Erythroblast (primary cell): ENCODE measurements around the gene HUNK.

Experiments
- DNase-seq, 2 experiments: peaks; one replicate each; lab custom pipeline; 2025; lab: John Stamatoyannopoulos, UW
- GATA1 ChIP-seq: IDR thresholded peaks from 2 replicates; pipeline ENCODE4 v1.6.1; 2011; ENCODE audit warnings: low read depth, mild to moderate bottlenecking, control low read depth, low read length, moderate library complexity
- POLR2A ChIP-seq: IDR thresholded peaks from 2 replicates; pipeline ENCODE4 v1.6.1; 2011; ENCODE audit warnings: mild to moderate bottlenecking, low read length

Gene HUNK

DNA sequence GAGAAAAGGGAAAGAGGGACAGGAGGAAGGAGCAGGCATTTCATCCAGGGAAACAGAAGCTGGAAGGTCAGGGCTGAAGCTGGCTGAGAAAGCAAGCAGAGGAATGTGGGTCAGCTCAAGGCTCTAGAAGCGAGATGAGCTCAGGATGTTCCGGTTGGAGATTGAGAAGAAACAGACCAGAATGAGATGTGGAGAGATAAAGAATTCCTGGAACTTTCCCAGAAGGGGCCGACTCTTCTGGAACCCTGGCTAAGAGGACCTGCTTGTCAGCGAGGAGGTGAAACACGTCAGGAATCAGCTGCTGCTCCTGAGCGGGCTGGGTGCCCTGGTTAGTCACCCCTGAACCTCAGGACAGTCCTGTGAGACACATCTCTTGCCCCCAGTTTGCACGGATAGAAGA lies 75.9 kb downstream of the HUNK start:
- TF ChIP-seq GATA1 (no peak), POLR2A (no peak)

DNA sequence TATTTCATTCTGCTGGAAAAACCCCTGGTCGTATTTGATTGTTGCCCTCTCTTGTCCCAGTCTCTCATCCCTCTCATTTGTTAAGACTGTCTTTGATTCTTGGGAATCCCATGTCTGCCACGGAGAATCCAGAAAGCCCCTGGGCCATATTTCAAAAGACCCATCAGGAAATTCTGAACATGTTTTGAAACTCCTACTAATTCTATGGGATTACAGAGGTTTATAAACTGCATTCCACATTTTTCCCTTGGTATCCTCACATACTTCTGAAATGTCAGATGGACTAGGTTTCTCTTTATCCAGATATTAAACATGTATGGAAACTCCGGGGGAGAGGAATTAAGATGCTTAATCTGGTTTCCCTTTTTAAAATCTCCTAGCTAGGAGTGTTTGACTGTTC lies 80.0 kb downstream of the HUNK start:
- no peak for DNase-seq
- no peak for TF ChIP-seq GATA1
- TF ChIP-seq POLR2A = no peak

More for the DNA sequence above, 75.9 kb downstream of the HUNK start:
- no peak for DNase-seq

DNA sequence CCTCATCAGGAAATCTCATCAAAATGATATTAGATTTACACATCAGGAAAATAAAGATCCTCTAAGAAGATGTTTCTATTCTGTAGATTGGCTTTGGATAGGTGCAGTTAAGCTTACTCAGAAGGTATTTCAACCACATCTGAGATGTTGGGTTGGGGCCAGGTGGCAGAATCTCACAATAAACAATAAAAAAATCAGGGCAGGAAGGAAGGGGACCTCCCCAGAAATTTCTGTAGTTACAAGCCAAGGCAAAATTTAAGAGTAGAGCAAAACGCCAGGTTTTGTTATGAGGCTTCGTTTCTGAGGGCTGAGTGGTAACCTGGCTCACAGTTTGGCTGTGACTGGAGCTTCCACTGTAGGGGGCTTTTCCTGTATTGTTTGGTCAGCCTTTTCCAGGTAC lies 84.8 kb downstream of the HUNK start:
- no peak for DNase-seq
- TF ChIP-seq POLR2A (no peak), GATA1 (no peak)

DNA sequence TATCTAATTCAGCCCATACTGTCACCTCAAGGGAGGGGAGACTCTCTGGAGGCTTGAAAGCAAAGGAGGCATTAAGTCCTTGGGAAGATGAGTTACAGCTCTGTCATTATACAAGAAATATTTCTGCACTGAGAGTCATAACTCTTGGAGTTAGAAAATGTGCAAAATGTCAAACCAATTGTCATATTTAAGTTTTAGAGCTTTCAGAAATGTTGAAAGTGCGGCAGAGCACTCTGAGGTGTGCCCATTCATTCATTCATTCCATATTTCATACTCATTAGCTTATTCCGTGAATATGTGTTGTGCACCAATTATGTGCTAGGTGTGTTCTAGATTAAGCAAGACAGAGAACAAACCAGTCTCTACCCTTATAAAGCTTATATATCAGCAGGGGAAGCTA lies 87.1 kb downstream of the HUNK start:
- TF ChIP-seq GATA1 (no peak), POLR2A (no peak)

DNA sequence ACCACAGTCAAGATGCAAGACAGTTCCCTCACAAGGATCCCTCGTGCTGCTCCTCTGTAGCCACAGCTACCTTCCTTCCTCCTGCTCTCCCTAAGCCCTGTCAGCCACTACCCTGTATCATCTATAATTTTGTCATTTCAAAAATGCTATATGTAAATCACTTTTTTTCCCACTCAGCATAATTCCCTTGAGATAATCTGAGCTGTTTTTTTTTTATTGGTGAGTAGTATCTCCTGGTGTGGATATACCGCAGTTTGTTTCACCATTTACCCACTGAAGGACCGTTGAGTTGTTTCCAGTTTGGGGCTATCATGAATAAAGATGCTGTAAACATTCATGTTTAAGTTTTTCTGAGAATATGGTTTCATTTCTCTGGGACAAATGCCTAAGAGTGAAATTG lies 88.2 kb downstream of the HUNK start:
- TF ChIP-seq POLR2A (no peak), GATA1 (no peak)

More for the DNA sequence above, 87.1 kb downstream of the HUNK start:
- DNase-seq = no peak

DNA sequence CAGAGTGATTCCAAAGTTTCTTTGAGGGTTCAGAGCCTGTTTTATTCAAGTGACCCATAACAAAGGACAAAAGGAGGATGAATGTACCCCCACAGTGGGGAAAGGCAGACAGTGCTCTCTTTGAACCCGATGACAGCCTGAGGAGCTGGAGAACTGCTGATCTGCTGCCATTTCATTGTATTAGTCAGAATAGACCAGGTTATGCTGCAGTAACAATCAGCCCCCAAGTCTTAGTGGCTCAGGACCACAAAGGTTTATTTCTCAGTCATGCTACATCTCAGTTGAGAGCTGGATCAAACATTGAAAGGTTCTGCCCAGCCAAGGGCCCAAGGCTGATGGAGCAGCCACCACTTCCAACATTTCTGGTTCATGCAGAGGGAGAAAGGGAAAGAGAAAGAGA lies 88.9 kb downstream of the HUNK start:
- TF ChIP-seq POLR2A = no peak
- TF ChIP-seq GATA1 = no peak
- DNase-seq = no peak

More for the DNA sequence above, 88.2 kb downstream of the HUNK start:
- no peak for DNase-seq

DNA sequence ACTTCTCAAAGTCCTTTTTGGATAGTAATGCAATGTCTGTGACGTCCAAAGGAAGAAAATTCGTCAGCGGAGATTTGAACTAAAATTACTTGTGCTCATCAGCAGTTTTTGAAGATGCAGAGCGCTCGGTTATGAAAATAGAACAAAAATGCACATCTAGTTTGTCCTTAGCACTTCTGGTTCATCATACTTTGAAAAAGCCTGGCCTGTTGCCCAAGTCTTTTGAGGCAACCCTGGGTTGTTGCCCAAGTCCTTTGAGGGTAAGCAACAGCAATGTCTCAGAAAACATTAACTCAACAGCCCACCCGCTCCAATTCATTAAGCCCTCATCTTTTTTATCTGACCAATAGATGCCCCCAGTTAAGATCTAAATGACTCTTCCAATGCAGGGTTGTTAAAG lies 91.9 kb downstream of the HUNK start:
- TF ChIP-seq POLR2A (no peak), GATA1 (no peak)
- no peak for DNase-seq

DNA sequence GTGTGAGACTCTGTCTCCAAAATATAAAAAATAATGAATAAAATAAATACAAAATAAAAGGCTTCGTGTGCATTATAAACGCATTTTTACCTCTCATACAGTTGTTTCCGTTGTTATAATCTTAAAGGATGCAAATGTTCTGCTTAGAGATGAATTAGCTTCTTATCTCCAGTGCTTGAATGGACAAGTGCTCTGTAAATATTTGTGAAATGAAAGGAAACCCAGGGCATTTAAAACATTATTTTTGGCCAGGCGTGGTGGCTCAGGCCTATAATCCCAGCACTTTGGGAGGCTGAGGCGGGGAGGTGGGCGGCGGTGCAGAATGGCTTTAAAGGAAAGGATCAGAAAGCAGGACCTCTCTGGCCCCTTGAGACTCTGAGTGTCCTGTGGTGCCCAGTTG lies 94.5 kb downstream of the HUNK start:
- DNase-seq = no peak
- no peak for TF ChIP-seq POLR2A
- TF ChIP-seq GATA1 = no peak

DNA sequence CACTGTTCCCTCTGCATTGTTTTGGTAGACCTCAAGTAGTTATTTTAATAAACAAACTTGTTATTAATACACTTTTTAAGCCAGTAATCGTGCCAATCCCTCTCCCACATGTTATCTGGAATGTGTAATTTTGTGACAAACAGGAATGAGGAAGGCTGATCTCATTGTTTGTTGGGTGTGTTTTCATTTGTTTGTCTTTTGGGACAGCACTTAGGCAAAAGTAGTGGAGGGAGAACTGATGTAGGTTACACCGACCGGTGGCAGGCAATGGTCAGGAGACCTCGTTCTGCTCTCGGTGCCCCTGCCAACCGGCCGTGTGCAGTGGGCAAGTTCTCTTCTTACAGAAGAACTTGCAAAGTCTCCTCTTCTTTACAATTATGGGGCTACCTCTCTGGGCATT lies 99.8 kb downstream of the HUNK start:
- no peak for TF ChIP-seq GATA1
- no peak for DNase-seq

DNA sequence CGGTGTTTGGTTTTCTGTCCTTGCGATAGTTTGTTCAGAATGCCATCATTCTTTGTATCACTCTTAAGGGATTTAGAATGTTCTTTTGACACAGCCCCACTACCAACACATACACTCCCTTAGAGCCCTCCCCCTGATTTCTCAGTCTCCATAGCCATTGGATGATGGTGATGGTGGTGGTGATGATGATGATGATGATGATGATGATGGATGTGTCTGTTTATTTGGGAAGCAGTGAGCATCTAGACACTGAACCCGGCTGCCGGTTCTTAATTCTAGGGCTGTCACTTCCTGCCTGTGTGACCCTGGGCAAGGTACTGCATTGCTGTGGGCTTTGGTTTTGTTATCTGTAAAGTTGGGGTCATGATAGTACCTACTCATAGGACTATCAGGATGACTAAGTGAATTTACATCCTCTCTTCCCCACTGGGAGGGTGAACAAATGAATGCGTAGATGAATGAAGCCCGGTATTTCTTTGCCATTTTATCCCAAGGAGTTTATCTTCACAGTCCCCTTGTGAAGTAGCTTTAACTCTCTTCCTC lies 100.7 kb downstream of the HUNK start:
- TF ChIP-seq GATA1 (no peak), POLR2A (no peak)
- no peak for DNase-seq

DNA sequence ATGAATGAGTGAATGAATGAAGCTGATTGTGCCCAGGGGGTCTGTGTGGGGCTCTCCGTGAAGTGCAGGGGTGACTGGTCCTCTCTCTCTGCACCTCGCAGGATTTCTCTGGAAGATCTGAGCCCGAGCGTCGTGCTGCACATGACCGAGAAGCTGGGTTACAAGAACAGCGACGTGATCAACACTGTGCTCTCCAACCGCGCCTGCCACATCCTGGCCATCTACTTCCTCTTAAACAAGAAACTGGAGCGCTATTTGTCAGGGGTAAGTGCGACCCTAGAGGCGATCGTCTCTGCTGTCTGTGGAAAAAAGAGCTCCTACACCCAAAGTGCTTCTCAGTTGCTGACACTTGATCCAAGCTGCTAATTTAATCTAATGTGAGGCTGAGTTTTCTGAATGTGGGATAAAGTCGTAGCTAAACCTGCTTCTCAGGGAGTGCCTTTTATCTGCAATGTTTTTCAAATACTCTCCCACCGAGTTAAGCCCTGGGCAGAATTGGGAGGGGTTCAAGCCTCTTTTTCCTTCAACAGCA lies 101.7 kb downstream of the HUNK start:
- TF ChIP-seq GATA1 (no peak), POLR2A (no peak)
- no peak for DNase-seq

DNA sequence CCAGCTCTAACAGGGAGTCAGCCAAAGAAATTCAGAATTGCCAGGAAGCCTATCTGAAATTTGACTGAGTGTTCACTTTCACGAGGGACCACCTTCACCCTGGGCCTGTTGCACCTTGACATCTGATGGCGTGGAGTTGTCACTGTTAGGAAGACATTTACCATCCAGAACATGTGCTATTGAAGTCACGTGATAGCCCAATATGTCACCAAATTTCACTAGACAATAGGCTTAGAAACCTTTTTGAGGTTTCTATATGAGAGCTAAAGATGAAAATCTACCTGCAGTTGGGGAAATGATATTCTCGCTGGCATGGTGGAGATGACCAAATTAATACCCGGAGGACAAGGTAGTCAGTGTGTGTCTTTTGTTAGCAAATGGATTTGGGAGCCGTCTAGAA lies 102.7 kb downstream of the HUNK start:
- no peak for DNase-seq
- no peak for TF ChIP-seq POLR2A
- TF ChIP-seq GATA1 = no peak

DNA sequence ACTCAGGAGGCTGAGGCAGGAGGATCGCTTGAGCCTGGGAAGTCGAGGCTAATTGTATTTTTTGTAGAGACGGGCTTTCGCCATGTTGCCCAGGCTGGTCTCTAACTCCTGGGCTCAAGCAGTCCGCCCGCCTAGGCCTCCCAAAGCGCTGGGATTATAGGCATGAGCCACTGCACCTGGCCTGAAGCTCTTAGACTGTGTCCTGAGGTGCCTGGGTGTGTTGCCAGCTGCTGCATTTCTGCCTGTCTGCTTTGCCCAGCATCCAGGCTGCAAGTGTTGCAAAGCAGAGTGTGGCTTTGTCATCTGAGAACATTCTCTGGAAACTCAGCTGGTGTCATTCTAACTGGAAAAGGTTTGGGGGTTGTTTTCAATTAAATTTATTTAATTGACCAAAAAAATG lies 105.0 kb downstream of the HUNK start:
- TF ChIP-seq GATA1 (no peak), POLR2A (no peak)
- no peak for DNase-seq

DNA sequence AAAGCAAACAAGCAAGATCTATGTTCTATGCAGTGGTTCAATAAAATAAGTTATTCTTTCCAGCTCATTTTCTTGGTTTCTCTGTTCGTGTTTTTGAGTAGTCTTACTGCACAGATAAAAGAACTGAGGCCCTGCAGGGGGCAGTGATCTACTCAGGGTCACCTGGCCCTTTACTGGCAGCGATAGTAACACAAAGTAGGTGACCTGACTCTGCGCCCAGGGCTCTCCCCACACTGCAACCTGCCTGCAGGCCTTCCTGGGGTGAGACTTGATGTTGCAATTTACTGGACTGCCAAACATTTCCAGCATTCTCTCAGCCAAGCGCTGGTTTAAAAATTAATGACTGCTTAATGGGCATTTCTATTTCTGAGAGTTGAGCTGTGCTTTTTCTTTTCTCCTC lies 110.3 kb downstream of the HUNK start:
- DNase-seq = no peak
- TF ChIP-seq POLR2A = no peak
- TF ChIP-seq GATA1 = no peak

DNA sequence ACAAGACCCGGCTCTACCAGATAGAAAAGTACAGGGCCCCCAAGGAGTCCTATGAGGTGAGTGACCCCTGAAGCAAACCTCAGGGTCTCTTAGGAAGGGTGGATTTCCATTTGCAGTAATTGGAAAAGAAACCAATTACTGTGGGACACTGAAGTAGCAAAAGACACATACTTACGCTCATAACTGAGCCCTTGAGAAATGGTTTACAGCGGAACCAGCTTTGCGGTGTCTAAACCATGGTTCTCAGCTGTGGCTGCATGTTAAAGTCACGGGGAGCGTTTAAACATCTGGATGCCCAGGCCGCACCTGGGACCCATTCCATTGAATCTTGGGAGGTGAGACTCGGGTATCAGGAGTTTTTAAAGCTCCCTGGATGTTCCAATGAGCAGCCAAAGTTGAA lies 110.7 kb downstream of the HUNK start:
- no peak for DNase-seq
- no peak for TF ChIP-seq GATA1
- TF ChIP-seq POLR2A = no peak

DNA sequence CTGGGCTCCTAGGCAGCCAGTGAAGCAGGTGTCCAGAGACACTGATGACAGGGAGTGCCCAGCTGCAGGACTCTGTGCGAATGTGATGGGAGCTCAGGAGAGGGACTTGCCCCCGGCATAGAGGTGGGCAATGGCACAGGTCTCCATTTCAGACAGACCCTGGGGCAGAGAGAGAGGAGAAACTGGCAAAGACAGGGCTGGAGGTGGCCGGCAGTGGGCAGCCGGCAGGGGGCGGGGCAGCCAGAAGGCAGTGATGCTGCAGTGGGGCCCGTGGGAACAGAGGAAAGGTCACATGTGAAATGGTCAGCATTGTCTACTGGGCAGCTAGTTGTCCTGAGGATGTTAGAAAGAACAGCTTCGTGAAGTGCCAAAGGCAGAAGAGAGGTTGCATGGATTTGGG lies 112.6 kb downstream of the HUNK start:
- DNase-seq = no peak
- TF ChIP-seq GATA1 = no peak
